ENCODE results near the gene KREMEN2.
"Not testable (repeated sequence)": the region's sequence is repeated elsewhere in the genome, so short reads cannot be mapped to it uniquely, and the experiment has no call there.

KREMEN2 gene

GRCh38 chr16:2963723-2964474, at the start of gene KREMEN2:
Gene KREMEN2 (plus strand): TSS chr16:2964275. CDS start chr16:2964521, 246 bp downstream.
- peak; percentile 50 for DNase-seq

GRCh38 chr16:2915196-2915929, 48.7 kb upstream of the KREMEN2 start:
- no peak for DNase-seq

- peak; percentile 63 for DNase-seq
Measured at GRCh38 chr16:2919511-2920255, 44.4 kb upstream of the KREMEN2 start.

- no peak for DNase-seq
Measured at GRCh38 chr16:2923481-2923880, 40.6 kb upstream of the KREMEN2 start.

- no peak for DNase-seq
Measured at GRCh38 chr16:2924901-2925755, 38.9 kb upstream of the KREMEN2 start.

- no peak for DNase-seq
Measured at GRCh38 chr16:2925951-2926649, 38.0 kb upstream of the KREMEN2 start.

GRCh38 chr16:2926650-2926999, 37.5 kb upstream of the KREMEN2 start:
- DNase-seq, result no peak

- DNase-seq, result peak; percentile 85
Measured at GRCh38 chr16:2927010-2927646, 36.9 kb upstream of the KREMEN2 start.

GRCh38 chr16:2928151-2928550, 35.9 kb upstream of the KREMEN2 start:
- DNase-seq, result not testable (repeated sequence)

- no peak for DNase-seq
Measured at GRCh38 chr16:2928796-2929195, 35.3 kb upstream of the KREMEN2 start.

- DNase-seq, result no peak
Measured at GRCh38 chr16:2929693-2930092, 34.4 kb upstream of the KREMEN2 start.

GRCh38 chr16:2930236-2930635, 33.8 kb upstream of the KREMEN2 start:
- no peak for DNase-seq

GRCh38 chr16:2931231-2931914, 32.7 kb upstream of the KREMEN2 start:
- not testable (repeated sequence) for DNase-seq

GRCh38 chr16:2933136-2933535, 30.9 kb upstream of the KREMEN2 start:
- DNase-seq, result no peak

GRCh38 chr16:2933701-2934100, 30.4 kb upstream of the KREMEN2 start:
- DNase-seq, result no peak

- DNase-seq, result no peak
Measured at GRCh38 chr16:2934450-2934849, 29.6 kb upstream of the KREMEN2 start.

GRCh38 chr16:2936436-2937011, 27.6 kb upstream of the KREMEN2 start:
- no peak for DNase-seq

- DNase-seq, result no peak
Measured at GRCh38 chr16:2937170-2937569, 26.9 kb upstream of the KREMEN2 start.

GRCh38 chr16:2938206-2938605, 25.9 kb upstream of the KREMEN2 start:
- DNase-seq, result no peak

GRCh38 chr16:2939968-2940367, 24.1 kb upstream of the KREMEN2 start:
- DNase-seq, result no peak

- no peak for DNase-seq
Measured at GRCh38 chr16:2942045-2942444, 22.0 kb upstream of the KREMEN2 start.
